Ishikawa (cell line): ENCODE data around the gene SEMA4A.

ENCODE experiments used
- EGR1 ChIP-seq: IDR thresholded peaks from 2 replicates; pipeline ENCODE4 v1.6.1; 2012
- EP300 ChIP-seq: IDR thresholded peaks from 2 replicates; pipeline ENCODE4 v1.6.1; 2012; ENCODE audit warnings: borderline replicate concordance
- TCF12 ChIP-seq: IDR thresholded peaks from 2 replicates; pipeline ENCODE4 v1.6.1; 2012; ENCODE audit warnings: low read depth
- TF ChIP-seq, protein P1 (sequence below): IDR thresholded peaks from 2 replicates; pipeline ENCODE4 v1.6.1; 2012; ENCODE audit warnings: low read depth, mild to moderate bottlenecking

DNA sequence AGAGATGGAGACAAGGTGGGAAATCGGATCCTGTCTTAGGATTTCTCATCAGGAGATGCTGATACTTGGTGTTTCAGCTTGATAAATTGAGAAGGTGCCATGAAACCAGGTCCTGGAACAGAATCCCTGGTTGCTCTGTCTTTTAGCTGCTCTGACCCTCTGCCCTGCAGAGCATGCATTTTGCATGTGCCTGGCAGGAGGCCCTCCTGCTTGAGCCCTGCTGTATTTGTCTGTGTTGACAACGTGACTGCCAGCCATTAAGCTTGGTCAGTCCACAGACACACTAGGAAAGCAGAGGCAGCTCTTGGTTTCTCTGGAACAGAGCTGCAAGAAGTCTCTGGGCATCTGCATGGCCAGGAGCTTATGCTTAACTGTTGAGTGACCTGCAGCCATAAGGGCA, 43.1 kb downstream of the SEMA4A start:
- TF ChIP-seq, protein P1, sequence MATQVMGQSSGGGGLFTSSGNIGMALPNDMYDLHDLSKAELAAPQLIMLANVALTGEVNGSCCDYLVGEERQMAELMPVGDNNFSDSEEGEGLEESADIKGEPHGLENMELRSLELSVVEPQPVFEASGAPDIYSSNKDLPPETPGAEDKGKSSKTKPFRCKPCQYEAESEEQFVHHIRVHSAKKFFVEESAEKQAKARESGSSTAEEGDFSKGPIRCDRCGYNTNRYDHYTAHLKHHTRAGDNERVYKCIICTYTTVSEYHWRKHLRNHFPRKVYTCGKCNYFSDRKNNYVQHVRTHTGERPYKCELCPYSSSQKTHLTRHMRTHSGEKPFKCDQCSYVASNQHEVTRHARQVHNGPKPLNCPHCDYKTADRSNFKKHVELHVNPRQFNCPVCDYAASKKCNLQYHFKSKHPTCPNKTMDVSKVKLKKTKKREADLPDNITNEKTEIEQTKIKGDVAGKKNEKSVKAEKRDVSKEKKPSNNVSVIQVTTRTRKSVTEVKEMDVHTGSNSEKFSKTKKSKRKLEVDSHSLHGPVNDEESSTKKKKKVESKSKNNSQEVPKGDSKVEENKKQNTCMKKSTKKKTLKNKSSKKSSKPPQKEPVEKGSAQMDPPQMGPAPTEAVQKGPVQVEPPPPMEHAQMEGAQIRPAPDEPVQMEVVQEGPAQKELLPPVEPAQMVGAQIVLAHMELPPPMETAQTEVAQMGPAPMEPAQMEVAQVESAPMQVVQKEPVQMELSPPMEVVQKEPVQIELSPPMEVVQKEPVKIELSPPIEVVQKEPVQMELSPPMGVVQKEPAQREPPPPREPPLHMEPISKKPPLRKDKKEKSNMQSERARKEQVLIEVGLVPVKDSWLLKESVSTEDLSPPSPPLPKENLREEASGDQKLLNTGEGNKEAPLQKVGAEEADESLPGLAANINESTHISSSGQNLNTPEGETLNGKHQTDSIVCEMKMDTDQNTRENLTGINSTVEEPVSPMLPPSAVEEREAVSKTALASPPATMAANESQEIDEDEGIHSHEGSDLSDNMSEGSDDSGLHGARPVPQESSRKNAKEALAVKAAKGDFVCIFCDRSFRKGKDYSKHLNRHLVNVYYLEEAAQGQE: no peak
- no peak for TF ChIP-seq EP300
- no peak for TF ChIP-seq EGR1
- TF ChIP-seq TCF12: no peak
